Gastrocnemius medialis (tissue), 4 donors: ENCODE results near the gene CRELD1. TPM values are rescaled to one million over a fixed set of nuclear protein-coding genes. Genes with fewer than 3 reads are reported as not detected.
A peak's percentile ranks its signal among the peaks of the same experiment; 100 is the strongest.

Experiments
- ATAC-seq, 2 donors: fragments of 150-250 bp; one replicate each; pipeline ENCODE4 v1.9.1; 2016
- DNase-seq, 2 donors: peaks; one replicate each; pipeline ENCODE4 v3.0.0-alpha.2; 2019
- H3K27ac ChIP-seq, 4 donors: fragments of 200-600 bp; sonication (generic); 1 replicate in 1 of 4; 2 replicates in 3 of 4; pipeline ENCODE4 v1.5.1; 2016 to 2018; ENCODE audit warnings: mild to moderate bottlenecking in 2 of 4, moderate library complexity in 1 of 4
- H3K27me3 ChIP-seq, 3 donors: fragments of 200-600 bp; sonication (generic) in 2 of 3; 1 replicate in 1 of 3; 2 replicates in 2 of 3; pipeline versions ENCODE4 v1.5.1 to v1.6.0; 2016 to 2019; ENCODE audit warnings: mild to moderate bottlenecking in 1 of 3, moderate library complexity in 1 of 3
- H3K36me3 ChIP-seq, 2 donors: fragments of 200-600 bp; sonication (generic) in 1 of 2; one replicate each; pipeline ENCODE4 v1.5.1; 2017 to 2018
- H3K4me1 ChIP-seq, 2 donors: fragments of 200-600 bp; sonication (generic) in 1 of 2; one replicate each; pipeline ENCODE4 v1.5.1; 2016 to 2017; ENCODE audit warnings: mild to moderate bottlenecking in 2 of 2
- H3K4me3 ChIP-seq, 4 donors: fragments of 200-600 bp; sonication (generic) in 3 of 4; 1 replicate in 1 of 4; 2 replicates in 3 of 4; pipeline ENCODE4 v1.5.1; 2016 to 2019; ENCODE audit warnings: mild to moderate bottlenecking in 2 of 4
- H3K9me3 ChIP-seq, 3 donors: fragments of 200-600 bp; sonication (generic) in 2 of 3; 1 replicate in 1 of 3; 2 replicates in 2 of 3; pipeline ENCODE4 v1.5.1; 2016 to 2019
- CTCF ChIP-seq, 5 experiments: fragments of 450-650 bp in 3 of 5; fragments of 200-600 bp in 2 of 5; sonication (generic) in 2 of 5; IDR thresholded peaks in 4 of 5; conservative IDR thresholded peaks in 1 of 5; 1 replicate in 4 of 5; 2 replicates in 1 of 5; pipeline ENCODE4 v1.5.1; 2016 to 2019; ENCODE audit warnings: antibody characterized with exemption in 5 of 5, mild to moderate bottlenecking in 3 of 5, moderate library complexity in 3 of 5
- POLR2A ChIP-seq, 2 donors: fragments of 450-650 bp; IDR thresholded peaks; one replicate each; pipeline ENCODE4 v1.6.1; 2017; ENCODE audit warnings: antibody characterized with exemption in 2 of 2, mild to moderate bottlenecking in 2 of 2, moderate library complexity in 2 of 2
- in situ Hi-C, 4 donors: fragments of 200-750 bp; cut with MboI; loops; one replicate each; pipeline versions ENCODE4 v1.15.0 to v1.8.0; 2017; ENCODE audit warnings: low sequenced_read_pairs in 4 of 4
- intact Hi-C: fragments of 100-400 bp; cut with DNase I; formaldehyde crosslinking; loops from one replicate; pipeline ENCODE4 v1.15.1; 2023; ENCODE audit warnings: low total_unique reads
- total RNA-seq, 4 donors: library from RNA; depleted of rRNA; stranded (reverse); fragments of >200 nt; gene quantifications; one replicate each; pipeline versions ENCODE4 v1.1.0 to v1.2.3, GENCODE V29; 2016

CRELD1 gene
- total RNA-seq, 4 donors from 2014 or later: 31.6 to 42.3 (median 37.1) TPM

- ATAC-seq (no peak), DNase-seq (no peak)
- in situ Hi-C loops (loop anchor here in 2 of 4 donors (10.0 kb wide), 2 partner anchors 86 to 94 kb away; partner anchors contain the start of genes FANCD2 (in 1 of the 2) and RPUSD3 (in 1 of the 2)), intact Hi-C loops (loop anchor here (5.0 to 10.0 kb wide), 2 partner anchors 214 to 296 kb away; partner anchors contain the start of gene VHL)
- H3K4me1 ChIP-seq: peaks cover 25 to 26% of the 10 kb centered on the region in 2 donors
- H3K27ac ChIP-seq: no peak overlapping the region
- TF ChIP-seq CTCF (IDR thresholded peaks at IDR 0.05 in 4 of 5, conservative IDR thresholded peaks at IDR 0.05 in 1 of 5) (no peak), POLR2A (IDR thresholded peaks at IDR 0.05) (no peak)
- H3K9me3 ChIP-seq: no peaks in the 10 kb centered on the region
- no peak overlapping the region for H3K4me3 ChIP-seq
- no peaks in the 10 kb centered on the region for H3K27me3 ChIP-seq
- peaks cover 0 to 27% of the 10 kb centered on the region in 2 donors for H3K36me3 ChIP-seq
Measured at GRCh38 chr3:9930804-9931418, 2.7 kb upstream of the CRELD1 start.

GRCh38 chr3:9932535-9932842, 1.1 kb upstream of the CRELD1 start:
- DNase-seq (no peak), ATAC-seq (peak in 1 of 2 donors; percentile 1)
- H3K4me3 ChIP-seq: peak overlapping the region; percentile 85 to 94 (median 88)
- no peaks in the 10 kb centered on the region for H3K9me3 ChIP-seq
- in situ Hi-C loops: loop anchor here in 2 of 4 donors (10.0 kb wide), 2 partner anchors 88 to 92 kb away; partner anchors contain the start of genes FANCD2 (in 1 of the 2) and RPUSD3 (in 1 of the 2)
- H3K36me3 ChIP-seq: peaks cover 0 to 40% of the 10 kb centered on the region in 2 donors
- H3K27me3 ChIP-seq: no peaks in the 10 kb centered on the region
- intact Hi-C loops: loop anchor here (2.0 to 10.0 kb wide), 5 partner anchors 46 to 295 kb away; partner anchors contain the start of genes BRK1, FANCD2 and VHL
- no peak for TF ChIP-seq CTCF (IDR thresholded peaks at IDR 0.05 in 4 of 5, conservative IDR thresholded peaks at IDR 0.05 in 1 of 5)
- TF ChIP-seq POLR2A (IDR thresholded peaks at IDR 0.05): no peak
- H3K4me1 ChIP-seq: peaks cover 27 to 29% of the 10 kb centered on the region in 2 donors
- H3K27ac ChIP-seq: peak overlapping the region; percentile 88 to 97 (median 96)

- no peaks in the 10 kb centered on the region for H3K9me3 ChIP-seq
- peaks cover 0 to 45% of the 10 kb centered on the region in 2 donors for H3K36me3 ChIP-seq
- DNase-seq (peak; percentile 55 to 83), ATAC-seq (peak; percentile 70 to 71)
- peak overlapping the region; percentile 85 to 94 (median 88) for H3K4me3 ChIP-seq
- in situ Hi-C loops: loop anchor here in 2 of 4 donors (10.0 kb wide), 2 partner anchors 88 to 92 kb away; partner anchors contain the start of genes FANCD2 (in 1 of the 2) and RPUSD3 (in 1 of the 2)
- H3K27ac ChIP-seq: peak overlapping the region; percentile 88 to 97 (median 96)
- H3K27me3 ChIP-seq: no peaks in the 10 kb centered on the region
- peaks cover 27 to 29% of the 10 kb centered on the region in 2 donors for H3K4me1 ChIP-seq
- intact Hi-C loops: loop anchor here (1.0 to 10.0 kb wide), 8 partner anchors 13 to 294 kb away; partner anchors contain the start of genes BRK1, FANCD2, JAGN1 and VHL
- TF ChIP-seq CTCF (IDR thresholded peaks at IDR 0.05 in 4 of 5, conservative IDR thresholded peaks at IDR 0.05 in 1 of 5): peak; percentile 78 to 90 (median 89)
- no peak for TF ChIP-seq POLR2A (IDR thresholded peaks at IDR 0.05)
Measured at GRCh38 chr3:9932843-9933560, 632 bp upstream of the CRELD1 start.

- intact Hi-C loops: loop anchor here (5.0 to 10.0 kb wide), 2 partner anchors 211 to 293 kb away; partner anchors contain the start of gene VHL
- peaks cover 0 to 47% of the 10 kb centered on the region in 2 donors for H3K36me3 ChIP-seq
- TF ChIP-seq POLR2A (IDR thresholded peaks at IDR 0.05) (no peak), CTCF (IDR thresholded peaks at IDR 0.05 in 4 of 5, conservative IDR thresholded peaks at IDR 0.05 in 1 of 5) (peak in 2 of 5 experiments; percentile 11 to 28)
- H3K4me3 ChIP-seq: peak overlapping the region; percentile 85 to 94 (median 88)
- in situ Hi-C loops: loop anchor here in 2 of 4 donors (10.0 kb wide), 2 partner anchors 89 to 91 kb away; partner anchors contain the start of genes FANCD2 (in 1 of the 2) and RPUSD3 (in 1 of the 2)
- peak overlapping the region; percentile 88 to 97 (median 96) for H3K27ac ChIP-seq
- no peaks in the 10 kb centered on the region for H3K27me3 ChIP-seq
- H3K9me3 ChIP-seq: no peaks in the 10 kb centered on the region
- DNase-seq: no peak
- H3K4me1 ChIP-seq: peaks cover 27 to 29% of the 10 kb centered on the region in 2 donors
- ATAC-seq: peak in 1 of 2 donors; percentile 0
Measured at GRCh38 chr3:9934235-9934621, 594 bp downstream of the CRELD1 start.
